Ovary (tissue), 3 donors: ENCODE measurements around the gene TP53I13.

Source experiments
- CTCF ChIP-seq, 3 donors: fragments of 450-650 bp in 2 of 3; fragments of 200-600 bp in 1 of 3; IDR thresholded peaks; one replicate each; pipeline versions ENCODE4 v1.5.1 to v1.8.0; 2016 to 2022; ENCODE audit warnings: antibody characterized with exemption in 3 of 3, mild to moderate bottlenecking in 1 of 3
- EP300 ChIP-seq: sonication (generic); formaldehyde crosslinking; IDR thresholded peaks from one replicate; pipeline ENCODE4 v1.6.1; 2017; ENCODE audit warnings: antibody characterized with exemption
- POLR2A ChIP-seq: fragments of 450-650 bp; IDR thresholded peaks from one replicate; pipeline ENCODE4 v1.6.1; 2017; ENCODE audit warnings: antibody characterized with exemption, mild to moderate bottlenecking, moderate library complexity
- donor health status: DM: no; HTN: no; CAD: no.

DNA sequence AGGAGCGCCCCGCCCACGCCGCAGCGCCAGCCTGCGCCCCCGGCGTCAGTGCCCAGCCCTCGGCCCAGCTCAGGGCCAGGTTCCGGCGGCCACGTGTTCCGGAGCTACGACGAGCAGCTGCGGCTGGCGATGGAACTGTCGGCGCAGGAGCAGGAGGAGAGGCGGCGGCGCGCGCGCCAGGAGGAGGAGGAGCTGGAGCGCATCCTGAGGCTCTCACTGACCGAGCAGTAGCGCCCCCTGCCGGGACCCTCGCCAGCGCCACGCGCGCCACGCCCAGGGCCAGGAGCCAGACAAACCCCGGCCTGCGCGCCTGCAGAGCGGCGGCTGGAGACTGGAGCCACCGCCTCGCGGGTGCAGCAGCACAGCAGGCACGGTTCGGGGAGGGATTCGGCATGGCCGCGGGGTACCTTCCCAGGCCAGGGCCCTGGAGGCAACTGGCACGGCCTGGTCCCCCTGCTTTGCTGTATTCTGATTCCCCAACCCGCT lies 44.9 kb downstream of the TP53I13 start:
- TF ChIP-seq POLR2A (no peak), CTCF (IDR thresholded peaks at IDR 0.05) (peak; percentile 78 to 89 (median 85)), EP300 (no peak)
